H1 (cell line): ENCODE data around the gene TBC1D22A. TPM values are rescaled to one million over a fixed set of nuclear protein-coding genes. Genes with fewer than 3 reads are reported as not detected.

Experiments used
- CTCF ChIA-PET: fragments of 300-600 bp; sonication (Branson Sonifier 250); formaldehyde crosslinking; loops from one replicate; lab custom pipeline; 2021; ENCODE audit not compliant: partially characterized antibody; lab: Charles Lee
- POLR2A ChIA-PET: fragments of 300-600 bp; sonication (Branson Sonifier 250); formaldehyde crosslinking; loops from one replicate; lab custom pipeline; 2021; ENCODE audit warnings: inconsistent platforms; ENCODE audit not compliant: partially characterized antibody; lab: Charles Lee
- DNase-seq, 2 experiments: peaks; one replicate each; pipeline versions ENCODE4 v3.0.0 to v3.0.0-alpha.2; 2010 to 2022; ENCODE audit warnings: low spot score in 2 of 2, low read depth in 1 of 2, mixed read lengths in 1 of 2
- FAIRE-seq: peaks from 2 replicates; lab custom pipeline; 2011; peaks lifted over from hg19 to GRCh38; lab: Jason Lieb, UNC
- H2AFZ ChIP-seq: 2 replicates; pipeline ENCODE4 v1.8.1; 2012; ENCODE audit warnings: low read length, inconsistent platforms
- H2AK5ac ChIP-seq: 2 replicates; pipeline ENCODE4 v1.6.1; 2013; ENCODE audit warnings: low read depth, low read length
- H2BK120ac ChIP-seq: replicated peaks from 2 replicates; pipeline ENCODE3; 2013; ENCODE audit warnings: low read depth, low read length, inconsistent platforms
- H2BK12ac ChIP-seq: 2 replicates; pipeline ENCODE4 v1.6.1; 2013; ENCODE audit warnings: low read depth, low read length
- H2BK15ac ChIP-seq: 2 replicates; pipeline ENCODE4 v1.6.1; 2013; ENCODE audit warnings: low read length
- H2BK20ac ChIP-seq: 2 replicates; pipeline ENCODE4 v1.6.1; 2013; ENCODE audit warnings: low read length
- H2BK5ac ChIP-seq: 2 replicates; pipeline ENCODE4 v1.6.1; 2013; ENCODE audit warnings: low read depth, low read length
- H3K14ac ChIP-seq: 2 replicates; pipeline ENCODE4 v1.6.1; 2013; ENCODE audit warnings: inconsistent platforms; ENCODE audit not compliant: insufficient read length
- H3K18ac ChIP-seq: 2 replicates; pipeline ENCODE4 v1.6.1; 2013; ENCODE audit warnings: low read length; ENCODE audit errors: extremely low read depth
- H3K23ac ChIP-seq: 2 replicates; pipeline ENCODE4 v1.6.1; 2013; ENCODE audit warnings: inconsistent platforms; ENCODE audit not compliant: insufficient read length
- H3K23me2 ChIP-seq: 2 replicates; pipeline ENCODE4 v1.6.1; 2013; ENCODE audit warnings: low read depth, low read length
- H3K27ac ChIP-seq: 2 replicates; pipeline ENCODE4 v1.6.1; 2011; ENCODE audit warnings: low read depth, low read length, inconsistent platforms
- H3K27me3 ChIP-seq, 4 experiments: replicated peaks in 1 of 4; 1 replicate in 1 of 4; 2 replicates in 3 of 4; pipeline versions ENCODE4 v1.6.1 to v1.8.1; 2011 to 2013; ENCODE audit warnings: low read length in 3 of 4, mild to moderate bottlenecking in 3 of 4, inconsistent platforms in 2 of 4, mixed read lengths in 2 of 4, moderate library complexity in 1 of 4; ENCODE audit not compliant: control insufficient read depth in 3 of 4, insufficient read depth in 3 of 4; ENCODE audit errors: extremely low read depth in 1 of 4
- H3K36me3 ChIP-seq, 4 experiments: 2 replicates each; pipeline versions ENCODE4 v1.6.1 to v1.8.1; 2011 to 2013; ENCODE audit warnings: mild to moderate bottlenecking in 4 of 4, low read length in 3 of 4, moderate library complexity in 2 of 4, control low read depth in 1 of 4, inconsistent platforms in 1 of 4; ENCODE audit not compliant: insufficient read depth in 4 of 4, control insufficient read depth in 2 of 4
- H3K4ac ChIP-seq: replicated peaks from 2 replicates; pipeline ENCODE3; 2013; ENCODE audit warnings: low read length, low read depth, mixed read lengths, inconsistent platforms; ENCODE audit not compliant: insufficient read length
- H3K4me1 ChIP-seq, 4 experiments: replicated peaks in 1 of 4; 1 replicate in 1 of 4; 2 replicates in 3 of 4; pipeline versions ENCODE4 v1.6.1 to v1.8.1; 2011 to 2013; ENCODE audit warnings: low read length in 3 of 4, inconsistent platforms in 2 of 4, mixed read lengths in 1 of 4; ENCODE audit not compliant: insufficient read depth in 4 of 4, control insufficient read depth in 3 of 4
- H3K4me2 ChIP-seq, 2 experiments: 2 replicates each; pipeline versions ENCODE4 v1.6.1 to v1.8.1; 2011 to 2013; ENCODE audit warnings: low read depth in 2 of 2, low read length in 2 of 2, control low read depth in 1 of 2, inconsistent platforms in 1 of 2, mild to moderate bottlenecking in 1 of 2; ENCODE audit not compliant: insufficient read depth in 1 of 2
- H3K4me3 ChIP-seq, 4 experiments: fragments of 200-600, 300-600 bp in 1 of 4; sonication (generic), shearing (Covaris generic), sonication (Bioruptor Twin) in 1 of 4; 2 replicates each; pipeline versions ENCODE4 v1.5.1 to v1.8.1; 2011 to 2016; ENCODE audit warnings: low read length in 4 of 4, low read depth in 3 of 4, control low read depth in 2 of 4, inconsistent platforms in 2 of 4, mild to moderate bottlenecking in 2 of 4, mixed read lengths in 1 of 4, moderate library complexity in 1 of 4; ENCODE audit not compliant: insufficient read depth in 2 of 4; ENCODE audit errors: extremely low read depth in 1 of 4
- H3K56ac ChIP-seq: replicated peaks from 2 replicates; pipeline ENCODE3; 2013; ENCODE audit warnings: low read depth, mild to moderate bottlenecking, mixed read lengths, low read length, inconsistent platforms; ENCODE audit not compliant: insufficient read length
- H3K79me1 ChIP-seq: 2 replicates; pipeline ENCODE4 v1.6.1; 2013; ENCODE audit warnings: low read depth, low read length, control low read depth
- H3K79me2 ChIP-seq, 2 experiments: 2 replicates each; pipeline versions ENCODE4 v1.6.1 to v1.8.1; 2012 to 2013; ENCODE audit warnings: low read length in 2 of 2, mild to moderate bottlenecking in 2 of 2, inconsistent platforms in 1 of 2; ENCODE audit not compliant: insufficient read depth in 2 of 2, control insufficient read depth in 1 of 2
- H3K9ac ChIP-seq, 4 experiments: replicated peaks in 1 of 4; 1 replicate in 1 of 4; 2 replicates in 3 of 4; pipeline versions ENCODE4 v1.6.1 to v1.8.1; 2011 to 2013; ENCODE audit warnings: low read depth in 3 of 4, low read length in 3 of 4, control low read depth in 2 of 4, mild to moderate bottlenecking in 2 of 4, moderate library complexity in 2 of 4, inconsistent platforms in 1 of 4; ENCODE audit errors: extremely low read depth in 1 of 4
- H3K9me3 ChIP-seq, 2 experiments: 2 replicates each; pipeline versions ENCODE4 v1.6.1 to v1.8.1; 2012 to 2013; ENCODE audit warnings: mild to moderate bottlenecking in 2 of 2, moderate library complexity in 2 of 2, control low read depth in 1 of 2, inconsistent platforms in 1 of 2, low read depth in 1 of 2, low read length in 1 of 2, mixed read lengths in 1 of 2; ENCODE audit not compliant: insufficient read depth in 2 of 2
- H4K20me1 ChIP-seq, 2 experiments: replicated peaks in 1 of 2; 2 replicates each; pipeline versions ENCODE3 to v1.8.1; 2011 to 2013; ENCODE audit warnings: inconsistent platforms in 2 of 2, low read length in 2 of 2, mild to moderate bottlenecking in 1 of 2; ENCODE audit not compliant: insufficient read depth in 2 of 2, control insufficient read depth in 1 of 2
- H4K5ac ChIP-seq: 2 replicates; pipeline ENCODE4 v1.6.1; 2013; ENCODE audit warnings: low read length, low read depth, mixed read lengths, inconsistent platforms; ENCODE audit not compliant: insufficient read length
- H4K8ac ChIP-seq: 2 replicates; pipeline ENCODE4 v1.8.0; 2013; ENCODE audit warnings: mild to moderate bottlenecking, moderate library complexity, low read length, inconsistent platforms; ENCODE audit not compliant: insufficient read depth; ENCODE audit errors: extremely low read depth
- H4K91ac ChIP-seq: replicated peaks from 2 replicates; pipeline ENCODE3; 2013; ENCODE audit warnings: low read length, mixed read lengths, inconsistent platforms; ENCODE audit not compliant: insufficient read length
- CREB1 ChIP-seq: IDR thresholded peaks from 2 replicates; pipeline ENCODE4 v1.6.1; 2012; ENCODE audit warnings: inconsistent platforms
- JUND ChIP-seq: IDR thresholded peaks from 2 replicates; pipeline ENCODE4 v1.6.1; 2011; ENCODE audit warnings: mild to moderate bottlenecking, improper control_type of control experiment, low read length
- MAX ChIP-seq: IDR thresholded peaks from 2 replicates; pipeline ENCODE4 v1.6.1; 2012; ENCODE audit warnings: inconsistent platforms
- POU5F1 ChIP-seq: IDR thresholded peaks from 2 replicates; pipeline ENCODE4 v1.6.1; 2011; ENCODE audit warnings: low read depth, mild to moderate bottlenecking, low read length, moderate library complexity
- SAP30 ChIP-seq: fragments of 300-600 bp; sonication (generic); IDR thresholded peaks from 2 replicates; pipeline ENCODE4 v1.7.1; 2012; ENCODE audit warnings: low read length, moderate library complexity, mild to moderate bottlenecking, inconsistent platforms; ENCODE audit not compliant: insufficient read depth, insufficient replicate concordance
- SIN3A ChIP-seq, 2 experiments: IDR thresholded peaks in 1 of 2; conservative IDR thresholded peaks in 1 of 2; 2 replicates each; pipeline ENCODE4 v1.6.1; 2011 to 2012; ENCODE audit warnings: low read length in 2 of 2, improper control_type of control experiment in 1 of 2, low read depth in 1 of 2, mild to moderate bottlenecking in 1 of 2
- SP4 ChIP-seq: IDR thresholded peaks from 2 replicates; pipeline ENCODE4 v1.6.1; 2012; ENCODE audit warnings: low read length, inconsistent platforms
- YY1 ChIP-seq: IDR thresholded peaks from 2 replicates; pipeline ENCODE4 v1.6.1; 2011; ENCODE audit warnings: low read depth, mild to moderate bottlenecking, low read length
- WGBS, 2 experiments: shearing (Covaris generic) in 1 of 2; methylation state at CpG; one replicate each; pipeline versions ENCODE4 v1.1.6 to v1.1.7; 2013 to 2015; ENCODE audit warnings: low lambda C conversion rate in 2 of 2, mixed read lengths in 2 of 2, inconsistent platforms in 1 of 2, low coverage in 1 of 2, missing lambda C conversion rate in 1 of 2; ENCODE audit not compliant: insufficient replicate concordance in 2 of 2, insufficient coverage in 1 of 2, insufficient read length in 1 of 2; ENCODE audit errors: extremely low coverage in 1 of 2, missing lambda C conversion rate in 1 of 2; 5-methylcytosine and 5-hydroxymethylcytosine counted together
- polyA plus RNA-seq, 7 experiments: library from polyadenylated mRNA; depleted of rRNA in 3 of 7; stranded (reverse) in 5 of 7; unstranded in 2 of 7; fragments of >200 nt in 5 of 7; fragments of 200-250 nt in 2 of 7; gene quantifications; 1 replicate in 5 of 7; 2 replicates in 1 of 7; 4 replicates in 1 of 7; pipeline versions ENCODE4 v1.2.1 to v1.2.3, GENCODE V29; 2011 to 2013; ENCODE audit warnings: missing spikeins in 2 of 7, mixed read lengths in 2 of 7
- total RNA-seq: library from RNA; stranded (reverse); fragmentation: NEBNext Ultra II Directional; extraction: Animal tissue kit (Norgen Biotek cat#: 25700); gene quantifications from 2 replicates; pipeline ENCODE4 v1.2.1, GENCODE V29; 2021
- TF ChIP-seq, protein P1 (sequence below), 3 experiments: IDR thresholded peaks; 1 replicate in 2 of 3; 2 replicates in 1 of 3; pipeline versions ENCODE4 v1.5.1 to v1.6.1; 2011; ENCODE audit warnings: low read length in 3 of 3, mild to moderate bottlenecking in 3 of 3, inconsistent platforms in 2 of 3, low read depth in 1 of 3, moderate library complexity in 1 of 3; ENCODE audit not compliant: insufficient read depth in 1 of 3; ENCODE audit errors: control extremely low read depth in 1 of 3

The TBC1D22A gene
- total and polyA plus RNA-seq, 2 of the 8 experiments (the other 6 are each of a cell fraction or from before 2014, with no cell fraction given), result 11.9 to 18.4 TPM

DNA sequence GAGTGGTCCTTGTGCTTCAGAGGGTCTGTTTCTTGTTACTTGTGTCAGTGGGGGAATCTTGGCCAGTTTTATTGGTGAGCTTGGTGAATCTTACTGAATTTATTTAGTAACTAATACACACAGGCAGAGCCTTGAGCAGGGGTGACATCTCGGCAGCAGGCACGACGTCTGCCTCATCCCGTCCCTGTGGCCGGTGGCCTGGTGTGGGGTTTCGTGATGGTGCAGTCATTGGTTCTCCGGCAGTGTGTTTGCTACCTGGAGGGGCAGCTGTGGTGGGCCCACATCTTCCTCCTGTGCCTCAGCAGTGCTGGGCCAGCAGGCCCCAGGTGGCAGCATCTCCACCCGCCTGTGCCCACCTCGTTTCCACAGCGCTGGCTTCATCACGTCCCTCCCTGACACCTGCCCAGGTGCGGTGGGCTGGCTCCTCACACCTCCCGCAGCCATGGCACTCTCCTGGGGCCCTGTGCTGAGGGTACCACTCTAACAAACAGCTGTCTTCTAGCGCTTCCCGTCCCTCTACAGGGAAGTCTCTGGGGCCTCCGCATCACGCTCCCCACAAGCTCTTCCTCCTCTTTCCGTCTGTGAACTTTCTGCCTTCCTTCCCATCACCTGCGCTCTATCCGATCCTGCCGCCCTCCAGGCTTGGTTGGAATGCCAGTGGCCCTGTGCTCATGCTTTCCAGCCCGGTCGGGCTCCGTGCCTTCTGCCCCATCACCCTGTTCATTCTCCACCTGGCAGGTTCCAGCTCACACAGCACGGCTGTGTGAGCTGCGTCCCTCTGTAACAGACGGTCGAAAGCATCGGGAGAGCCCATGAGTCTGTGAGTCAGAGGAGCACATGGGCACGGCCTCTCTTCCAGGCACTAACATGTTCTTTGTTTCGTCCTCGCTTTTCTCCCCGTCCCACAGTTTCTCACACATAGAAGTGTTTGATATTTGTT is 203.4 kb downstream of the TBC1D22A start:
- FAIRE-seq, result no peak
- Histone ChIP-seq H3K4ac (no peak overlapping the region), H2BK120ac (no peak overlapping the region), H3K4me3 (no peak overlapping the region), H4K91ac (no peak overlapping the region), H4K8ac (no peak overlapping the region), H3K4me1 (peaks cover 0 to 6% (median 2%) of the 10 kb centered on the region in 4 experiments; a peak in 5 of 7 replicates), H3K27me3 (no peaks in the 10 kb centered on the region), H3K4me2 (no peak overlapping the region), H3K56ac (no peak overlapping the region), H2BK5ac (no peak overlapping the region), H3K27ac (no peak overlapping the region), H4K5ac (no peak overlapping the region), H3K23ac (no peak overlapping the region), H3K23me2 (no peaks in the 10 kb centered on the region), H2BK20ac (no peak overlapping the region), H2AK5ac (no peak overlapping the region), H3K9me3 (no peaks in the 10 kb centered on the region), H2AFZ (no peak overlapping the region), H3K14ac (no peak overlapping the region), H3K9ac (no peak overlapping the region), H2BK15ac (no peak overlapping the region), H3K79me2 (no peaks in the 10 kb centered on the region), H2BK12ac (no peak overlapping the region), H3K36me3 (no peaks in the 10 kb centered on the region), H3K18ac (no peak overlapping the region), H3K79me1 (peaks cover 2% of the 10 kb centered on the region; the same call in 1 of the 2 replicates), H4K20me1 (no peaks in the 10 kb centered on the region)
- TF ChIP-seq SIN3A (conservative IDR thresholded peaks at IDR 0.05 in 1 of 2, IDR thresholded peaks at IDR 0.05 in 1 of 2; ENCODE audit: low read depth in 1 of 2, low read length in 2 of 2) (no peak), YY1 (no peak), CREB1 (no peak), POU5F1 (no peak), MAX (no peak), SAP30 (no peak), JUND (no peak), SP4 (no peak)
- TF ChIP-seq, protein P1, sequence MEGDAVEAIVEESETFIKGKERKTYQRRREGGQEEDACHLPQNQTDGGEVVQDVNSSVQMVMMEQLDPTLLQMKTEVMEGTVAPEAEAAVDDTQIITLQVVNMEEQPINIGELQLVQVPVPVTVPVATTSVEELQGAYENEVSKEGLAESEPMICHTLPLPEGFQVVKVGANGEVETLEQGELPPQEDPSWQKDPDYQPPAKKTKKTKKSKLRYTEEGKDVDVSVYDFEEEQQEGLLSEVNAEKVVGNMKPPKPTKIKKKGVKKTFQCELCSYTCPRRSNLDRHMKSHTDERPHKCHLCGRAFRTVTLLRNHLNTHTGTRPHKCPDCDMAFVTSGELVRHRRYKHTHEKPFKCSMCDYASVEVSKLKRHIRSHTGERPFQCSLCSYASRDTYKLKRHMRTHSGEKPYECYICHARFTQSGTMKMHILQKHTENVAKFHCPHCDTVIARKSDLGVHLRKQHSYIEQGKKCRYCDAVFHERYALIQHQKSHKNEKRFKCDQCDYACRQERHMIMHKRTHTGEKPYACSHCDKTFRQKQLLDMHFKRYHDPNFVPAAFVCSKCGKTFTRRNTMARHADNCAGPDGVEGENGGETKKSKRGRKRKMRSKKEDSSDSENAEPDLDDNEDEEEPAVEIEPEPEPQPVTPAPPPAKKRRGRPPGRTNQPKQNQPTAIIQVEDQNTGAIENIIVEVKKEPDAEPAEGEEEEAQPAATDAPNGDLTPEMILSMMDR (IDR thresholded peaks at IDR 0.05; ENCODE audit: control extremely low read depth in 1 of 3, insufficient read depth in 1 of 3, low read depth in 1 of 3, low read length in 3 of 3), result no peak
- POLR2A ChIA-PET, result no interaction called here
- CTCF ChIA-PET, result interaction anchor here (0.6 to 2.8 kb wide), 12 partner anchors 11 to 139 kb away, joined by 3 to 13 read pairs (median 4); no protein-coding TSS in a partner anchor
- no peak for DNase-seq
- WGBS, 2 experiments, result 92% methylated on average over 33 of the region's 33 CpGs; no CpG with 5 or more reads in 1 of the 2 experiments
